GM21619 (cell line): ENCODE results near the gene RAVER2.
"Not testable (repeated sequence)": the region's sequence is repeated elsewhere in the genome, so short reads cannot be mapped to it uniquely, and the experiment has no call there.

Source experiments
- ATAC-seq: cut with Tn5 transposase; IDR thresholded peaks from one replicate; pipeline ENCODE4 v1.9.1; 2021; ENCODE audit not compliant: unreplicated experiment

The RAVER2 gene

GRCh38 chr1:64745986-64746940, 1.4 kb downstream of the RAVER2 start:
- ATAC-seq: no peak

- no peak for ATAC-seq
Observed at GRCh38 chr1:64748222-64748621, 3.3 kb downstream of the RAVER2 start.

- no peak for ATAC-seq
Observed at GRCh38 chr1:64748706-64749105, 3.8 kb downstream of the RAVER2 start.

GRCh38 chr1:64750092-64750491, 5.2 kb downstream of the RAVER2 start:
- ATAC-seq: no peak

- no peak for ATAC-seq
Observed at GRCh38 chr1:64750875-64751274, 6.0 kb downstream of the RAVER2 start.

GRCh38 chr1:64754173-64754572, 9.3 kb downstream of the RAVER2 start:
- no peak for ATAC-seq

GRCh38 chr1:64755361-64755760, 10.5 kb downstream of the RAVER2 start:
- ATAC-seq: no peak

GRCh38 chr1:64756770-64757169, 11.9 kb downstream of the RAVER2 start:
- no peak for ATAC-seq

- no peak for ATAC-seq
Observed at GRCh38 chr1:64757213-64757612, 12.3 kb downstream of the RAVER2 start.

GRCh38 chr1:64758233-64758632, 13.4 kb downstream of the RAVER2 start:
- no peak for ATAC-seq

- ATAC-seq: no peak
Observed at GRCh38 chr1:64759968-64760367, 15.1 kb downstream of the RAVER2 start.

- ATAC-seq: no peak
Observed at GRCh38 chr1:64765012-64765411, 20.1 kb downstream of the RAVER2 start.

GRCh38 chr1:64765826-64766225, 21.0 kb downstream of the RAVER2 start:
- ATAC-seq: no peak

- no peak for ATAC-seq
Observed at GRCh38 chr1:64766429-64766828, 21.6 kb downstream of the RAVER2 start.

GRCh38 chr1:64769482-64769881, 24.6 kb downstream of the RAVER2 start:
- ATAC-seq: no peak

GRCh38 chr1:64769971-64770370, 25.1 kb downstream of the RAVER2 start:
- no peak for ATAC-seq

- not testable (repeated sequence) for ATAC-seq
Observed at GRCh38 chr1:64773306-64773705, 28.4 kb downstream of the RAVER2 start.

- no peak for ATAC-seq
Observed at GRCh38 chr1:64775113-64775512, 30.2 kb downstream of the RAVER2 start.

- not testable (repeated sequence) for ATAC-seq
Observed at GRCh38 chr1:64782044-64782443, 37.2 kb downstream of the RAVER2 start.

GRCh38 chr1:64782848-64783247, 38.0 kb downstream of the RAVER2 start:
- not testable (repeated sequence) for ATAC-seq

GRCh38 chr1:64790832-64791487, 46.1 kb downstream of the RAVER2 start:
- no peak for ATAC-seq

GRCh38 chr1:64798872-64799271, 54.0 kb downstream of the RAVER2 start:
- ATAC-seq: no peak
